ENCODE measurements around the gene MARCHF10. TPM values are rescaled to one million over a fixed set of nuclear protein-coding genes. Genes with fewer than 3 reads are reported as not detected.

Gene MARCHF10
- total and polyA plus RNA-seq, 9 of the 15 experiments (the other 6 are each of a cell fraction or from before 2014, with no cell fraction given): not detected

DNA sequence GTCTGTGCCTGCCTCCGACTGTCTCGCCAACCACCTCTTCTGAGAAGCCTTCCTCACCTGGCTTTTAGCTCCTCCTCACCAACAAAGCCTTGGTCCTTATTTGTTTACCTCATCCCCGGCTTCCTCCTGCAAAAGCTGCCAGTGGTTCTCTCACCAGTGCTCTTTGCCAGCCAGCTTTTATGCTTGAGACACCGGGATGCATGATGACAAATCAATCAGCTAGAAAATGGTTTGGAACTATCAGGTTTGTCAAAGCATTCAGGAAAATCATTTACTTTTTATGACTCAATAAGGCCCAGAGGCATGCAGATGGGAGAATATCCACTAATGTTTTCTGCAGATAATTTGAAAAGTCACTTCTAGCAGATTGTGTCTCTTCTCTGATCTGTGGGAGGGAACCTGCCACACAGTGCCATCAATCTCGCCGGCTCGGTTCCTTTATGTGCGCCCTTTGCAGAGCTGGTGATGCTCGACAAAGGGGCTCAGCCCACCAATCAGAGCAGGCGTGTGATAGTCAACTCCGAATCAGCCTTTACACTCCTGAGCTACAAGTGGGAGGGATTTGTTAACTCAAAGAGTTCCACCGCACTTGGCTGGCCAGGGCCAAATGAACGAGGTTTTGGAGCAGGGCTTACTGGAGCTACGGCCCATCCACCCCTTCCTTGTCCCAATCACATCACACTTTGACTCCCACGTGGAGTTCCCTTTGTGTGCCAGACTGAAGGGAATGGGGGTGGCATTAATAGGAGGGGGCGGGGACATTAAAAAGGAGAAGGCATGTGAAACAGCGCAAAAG lies 94.8 kb downstream of the MARCHF10 start:
- intact Hi-C loops (cut with micrococcal nuclease) (no loop called here), in situ Hi-C loops (cut with MboI) (loop anchor here (25.0 kb wide), 1 partner anchor 249 kb away; the partner anchor contains the start of gene TANC2)
- Histone ChIP-seq H3K4me2 (ENCODE audit: insufficient read depth, low read length) (no peak overlapping the region), H4K20me1 (replicated peaks; ENCODE audit: control insufficient read depth, insufficient read depth, low read length) (no peaks in the 10 kb centered on the region), H3K27me3 (ENCODE audit: control insufficient read depth in 2 of 2, insufficient read depth in 2 of 2, low read length in 2 of 2) (peaks cover 21 to 70% of the 10 kb centered on the region in 2 experiments), H3K4me1 (replicated peaks in 1 of 2; ENCODE audit: control insufficient read depth in 2 of 2, insufficient read depth in 2 of 2, low read length in 2 of 2) (peaks cover 2 to 9% of the 10 kb centered on the region in 2 experiments; a peak in 3 of 5 replicates), H3K79me2 (ENCODE audit: control insufficient read depth, insufficient read depth, low read length) (no peaks in the 10 kb centered on the region), H3K9me3 (replicated peaks; ENCODE audit: control insufficient read depth, insufficient read depth, low read depth, low read length) (peaks cover 6% of the 10 kb centered on the region; the same call in 1 of the 2 replicates), H3K36me3 (ENCODE audit: control insufficient read depth, insufficient read depth, low read length) (no peaks in the 10 kb centered on the region), H3K4me3 (no peak overlapping the region), H3K9me1 (ENCODE audit: control insufficient read depth, insufficient read depth, low read length) (no peaks in the 10 kb centered on the region), H3K9ac (ENCODE audit: insufficient read depth in 1 of 2, low read depth in 2 of 2, low read length in 2 of 2) (no peak overlapping the region), H3K27ac (ENCODE audit: extremely low read depth, low read depth, low read length) (no peak overlapping the region), H2AFZ (ENCODE audit: low read depth, low read length) (no peak overlapping the region)
- 14% methylated on average over 17 of the region's 17 CpGs for WGBS (ENCODE audit: insufficient coverage, low coverage, missing lambda C conversion rate)
- ChIA-PET CTCF (ENCODE audit: low intra/inter-chr PET ratio) (no interaction called here), POLR2A (interaction anchor here (0.6 to 1.4 kb wide), 3 partner anchors 10 to 44 kb away, joined by 3 to 4 read pairs (median 3); no protein-coding TSS in a partner anchor)
- FAIRE-seq (no peak), DNase-seq (ENCODE audit: extremely low read depth in 1 of 4, low spot score in 3 of 4) (no peak), ATAC-seq (no peak)
- no TSS peak for BruUV-seq (replicated peaks)
- TF ChIP-seq ZHX1 (conservative IDR thresholded peaks at IDR 0.05; ENCODE audit: low read length) (no peak), GATAD2B (IDR thresholded peaks at IDR 0.05; ENCODE audit: borderline replicate concordance) (no peak), FUS (optimal IDR thresholded peaks at IDR 0.05; ENCODE audit: low read depth, low read length) (no peak), TEAD1 (CRISPR knock-in tag; IDR thresholded peaks at IDR 0.05) (no peak), POLR2A (conservative IDR thresholded peaks at IDR 0.05) (no peak), NR1H2 (CRISPR knock-in tag; IDR thresholded peaks at IDR 0.05) (no peak), PHB (CRISPR knock-in tag; IDR thresholded peaks at IDR 0.05) (no peak), YBX1 (IDR thresholded peaks at IDR 0.05) (no peak), REST (IDR thresholded peaks at IDR 0.05; ENCODE audit: borderline replicate concordance) (no peak), REST (CRISPR knock-in tag; IDR thresholded peaks at IDR 0.05; ENCODE audit: low read depth) (no peak), TAF7 (tag; IDR thresholded peaks at IDR 0.05) (no peak), ZKSCAN3 (CRISPR knock-in tag; IDR thresholded peaks at IDR 0.05) (no peak), GABPB1 (CRISPR knock-in tag; IDR thresholded peaks at IDR 0.05) (no peak)

Measured in K562 (cell line).